Measurements from ENCODE around the gene RFTN1.
A peak's percentile ranks its signal among the peaks of the same experiment; 100 is the strongest.

RFTN1 gene

GRCh38 chr3:16410659-16411058 is 102.8 kb downstream of the RFTN1 start:
- Mint-ChIP-seq H3K27me3 (peaks cover 15% of the 10 kb centered on the region), H3K9me3 (no peaks in the 10 kb centered on the region), H3K4me1 (peaks cover 12% of the 10 kb centered on the region), H3K4me3 (no peak overlapping the region), H3K27ac (no peak overlapping the region), H3K36me3 (peaks cover 2% of the 10 kb centered on the region)
- ATAC-seq (ENCODE audit: low read depth) (no peak), DNase-seq (ENCODE audit: low spot score in 2 of 2) (no peak)

GRCh38 chr3:16409032-16409431 is 104.5 kb downstream of the RFTN1 start:
- peaks cover 10% of the 10 kb centered on the region for H3K27me3 Mint-ChIP-seq
- no peaks in the 10 kb centered on the region for H3K9me3 Mint-ChIP-seq

GRCh38 chr3:16407366-16407765 is 106.1 kb downstream of the RFTN1 start:
- peaks cover 2% of the 10 kb centered on the region for H3K36me3 Mint-ChIP-seq
- no peaks in the 10 kb centered on the region for H3K9me3 Mint-ChIP-seq
- peaks cover 10% of the 10 kb centered on the region for H3K4me1 Mint-ChIP-seq
- peaks cover 9% of the 10 kb centered on the region for H3K27me3 Mint-ChIP-seq
- no peak for DNase-seq (ENCODE audit: low spot score in 2 of 2)
- H3K4me3 Mint-ChIP-seq, result no peak overlapping the region
- no peak for ATAC-seq (ENCODE audit: low read depth)
- H3K27ac Mint-ChIP-seq, result no peak overlapping the region

More at GRCh38 chr3:16409032-16409431, 104.5 kb downstream of the RFTN1 start:
- DNase-seq (ENCODE audit: low spot score in 2 of 2) (no peak), ATAC-seq (ENCODE audit: low read depth) (no peak)
- Mint-ChIP-seq H3K36me3 (peaks cover 2% of the 10 kb centered on the region), H3K4me1 (peaks cover 10% of the 10 kb centered on the region), H3K27ac (no peak overlapping the region), H3K4me3 (no peak overlapping the region)

GRCh38 chr3:16406579-16406978 is 106.9 kb downstream of the RFTN1 start:
- H3K4me1 Mint-ChIP-seq, result peaks cover 12% of the 10 kb centered on the region
- H3K4me3 Mint-ChIP-seq, result no peak overlapping the region
- H3K36me3 Mint-ChIP-seq, result peaks cover 2% of the 10 kb centered on the region
- H3K27me3 Mint-ChIP-seq, result peaks cover 11% of the 10 kb centered on the region
- no peaks in the 10 kb centered on the region for H3K9me3 Mint-ChIP-seq
- no peak for DNase-seq (ENCODE audit: low spot score in 2 of 2)
- no peak for ATAC-seq (ENCODE audit: low read depth)
- no peak overlapping the region for H3K27ac Mint-ChIP-seq

GRCh38 chr3:16406166-16406565 is 107.3 kb downstream of the RFTN1 start:
- DNase-seq (ENCODE audit: low spot score in 2 of 2) (no peak), ATAC-seq (ENCODE audit: low read depth) (no peak)
- Mint-ChIP-seq H3K4me1 (peaks cover 9% of the 10 kb centered on the region), H3K36me3 (peaks cover 4% of the 10 kb centered on the region), H3K27me3 (peaks cover 10% of the 10 kb centered on the region), H3K9me3 (no peaks in the 10 kb centered on the region), H3K27ac (no peak overlapping the region), H3K4me3 (no peak overlapping the region)

GRCh38 chr3:16404349-16404895 is 109.1 kb downstream of the RFTN1 start:
- Mint-ChIP-seq H3K27ac (no peak overlapping the region), H3K9me3 (no peaks in the 10 kb centered on the region), H3K36me3 (peaks cover 4% of the 10 kb centered on the region)

GRCh38 chr3:16402451-16402850 is 111.0 kb downstream of the RFTN1 start:
- H3K36me3 Mint-ChIP-seq, result peaks cover 5% of the 10 kb centered on the region
- H3K9me3 Mint-ChIP-seq, result no peaks in the 10 kb centered on the region
- no peak overlapping the region for H3K27ac Mint-ChIP-seq
- ATAC-seq (ENCODE audit: low read depth), result no peak
- H3K4me1 Mint-ChIP-seq, result peaks cover 16% of the 10 kb centered on the region
- no peak overlapping the region for H3K4me3 Mint-ChIP-seq
- H3K27me3 Mint-ChIP-seq, result peaks cover 8% of the 10 kb centered on the region
- DNase-seq (ENCODE audit: low spot score in 2 of 2), result no peak

More at GRCh38 chr3:16404349-16404895, 109.1 kb downstream of the RFTN1 start:
- H3K27me3 Mint-ChIP-seq, result peaks cover 12% of the 10 kb centered on the region
- DNase-seq (ENCODE audit: low spot score in 2 of 2) (no peak), ATAC-seq (ENCODE audit: low read depth) (no peak)
- no peak overlapping the region for H3K4me3 Mint-ChIP-seq
- peaks cover 15% of the 10 kb centered on the region for H3K4me1 Mint-ChIP-seq

GRCh38 chr3:16401273-16401672 is 112.2 kb downstream of the RFTN1 start:
- Mint-ChIP-seq H3K27me3 (peaks cover 8% of the 10 kb centered on the region), H3K27ac (no peak overlapping the region), H3K36me3 (peaks cover 7% of the 10 kb centered on the region), H3K4me1 (peaks cover 16% of the 10 kb centered on the region), H3K4me3 (no peak overlapping the region), H3K9me3 (no peaks in the 10 kb centered on the region)
- DNase-seq (ENCODE audit: low spot score in 2 of 2) (no peak), ATAC-seq (ENCODE audit: low read depth) (no peak)

- DNase-seq (ENCODE audit: low spot score in 2 of 2) (no peak), ATAC-seq (ENCODE audit: low read depth) (no peak)
- peaks cover 8% of the 10 kb centered on the region for H3K27me3 Mint-ChIP-seq
- H3K4me3 Mint-ChIP-seq, result no peak overlapping the region
- peak overlapping the region; percentile 21 for H3K27ac Mint-ChIP-seq
- H3K4me1 Mint-ChIP-seq, result peaks cover 16% of the 10 kb centered on the region
- H3K36me3 Mint-ChIP-seq, result peaks cover 7% of the 10 kb centered on the region
- no peaks in the 10 kb centered on the region for H3K9me3 Mint-ChIP-seq
These were observed 113.2 kb downstream of the RFTN1 start for GRCh38 chr3:16400106-16400931.

GRCh38 chr3:16399473-16399872 is 114.0 kb downstream of the RFTN1 start:
- H3K27me3 Mint-ChIP-seq, result peaks cover 6% of the 10 kb centered on the region
- no peaks in the 10 kb centered on the region for H3K9me3 Mint-ChIP-seq
- peaks cover 7% of the 10 kb centered on the region for H3K36me3 Mint-ChIP-seq
- ATAC-seq (ENCODE audit: low read depth) (no peak), DNase-seq (ENCODE audit: low spot score in 2 of 2) (no peak)
- peaks cover 12% of the 10 kb centered on the region for H3K4me1 Mint-ChIP-seq
- no peak overlapping the region for H3K4me3 Mint-ChIP-seq
- peak overlapping the region; percentile 21 for H3K27ac Mint-ChIP-seq

GRCh38 chr3:16398648-16399047 is 114.9 kb downstream of the RFTN1 start:
- H3K27me3 Mint-ChIP-seq, result peaks cover 6% of the 10 kb centered on the region

GRCh38 chr3:16396202-16396601 is 117.3 kb downstream of the RFTN1 start:
- H3K27ac Mint-ChIP-seq, result no peak overlapping the region
- peaks cover 7% of the 10 kb centered on the region for H3K4me1 Mint-ChIP-seq
- peaks cover 4% of the 10 kb centered on the region for H3K36me3 Mint-ChIP-seq
- DNase-seq (ENCODE audit: low spot score in 2 of 2), result no peak
- peaks cover 3% of the 10 kb centered on the region for H3K27me3 Mint-ChIP-seq
- H3K4me3 Mint-ChIP-seq, result no peak overlapping the region
- ATAC-seq (ENCODE audit: low read depth), result no peak
- no peaks in the 10 kb centered on the region for H3K9me3 Mint-ChIP-seq

More at GRCh38 chr3:16398648-16399047, 114.9 kb downstream of the RFTN1 start:
- DNase-seq (ENCODE audit: low spot score in 2 of 2), result no peak
- H3K4me1 Mint-ChIP-seq, result peaks cover 9% of the 10 kb centered on the region
- no peak overlapping the region for H3K4me3 Mint-ChIP-seq
- no peak overlapping the region for H3K27ac Mint-ChIP-seq
- no peak for ATAC-seq (ENCODE audit: low read depth)
- H3K36me3 Mint-ChIP-seq, result peaks cover 7% of the 10 kb centered on the region
- no peaks in the 10 kb centered on the region for H3K9me3 Mint-ChIP-seq

- Mint-ChIP-seq H3K36me3 (peaks cover 4% of the 10 kb centered on the region), H3K4me1 (peaks cover 11% of the 10 kb centered on the region), H3K9me3 (no peaks in the 10 kb centered on the region), H3K27me3 (peaks cover 2% of the 10 kb centered on the region), H3K27ac (no peak overlapping the region), H3K4me3 (no peak overlapping the region)
- DNase-seq (ENCODE audit: low spot score in 2 of 2) (no peak), ATAC-seq (ENCODE audit: low read depth) (no peak)
These were observed 118.3 kb downstream of the RFTN1 start for GRCh38 chr3:16395212-16395611.

GRCh38 chr3:16394639-16395038 is 118.9 kb downstream of the RFTN1 start:
- H3K36me3 Mint-ChIP-seq, result peaks cover 4% of the 10 kb centered on the region

More at GRCh38 chr3:16394639-16395038, 118.9 kb downstream of the RFTN1 start:
- peaks cover 7% of the 10 kb centered on the region for H3K4me1 Mint-ChIP-seq
- no peak overlapping the region for H3K4me3 Mint-ChIP-seq
- no peaks in the 10 kb centered on the region for H3K9me3 Mint-ChIP-seq
- no peak for DNase-seq (ENCODE audit: low spot score in 2 of 2)
- no peak for ATAC-seq (ENCODE audit: low read depth)
- H3K27ac Mint-ChIP-seq, result no peak overlapping the region
- peaks cover 2% of the 10 kb centered on the region for H3K27me3 Mint-ChIP-seq
